Testis (tissue), 3 donors: ENCODE data around the gene PACSIN2. TPM values are rescaled to one million over a fixed set of nuclear protein-coding genes. Genes with fewer than 3 reads are reported as not detected.

ENCODE experiments used
- DNase-seq: peaks from one replicate; pipeline ENCODE4 v3.0.0-alpha.2; 2019
- H3K27ac ChIP-seq, 2 donors: fragments of 200-600 bp; sonication (generic); one replicate each; pipeline ENCODE4 v1.5.1; 2019
- H3K27me3 ChIP-seq: fragments of 200-600 bp; sonication (generic); one replicate; pipeline ENCODE4 v1.5.1; 2019
- H3K36me3 ChIP-seq: fragments of 200-600 bp; sonication (generic); one replicate; pipeline ENCODE4 v1.5.1; 2017; ENCODE audit warnings: low read depth; ENCODE audit errors: missing control alignments
- H3K4me1 ChIP-seq: fragments of 200-600 bp; sonication (generic); one replicate; pipeline ENCODE4 v1.5.1; 2019
- H3K4me3 ChIP-seq, 2 donors: fragments of 200-600 bp; sonication (generic); one replicate each; pipeline ENCODE4 v1.5.1; 2017 to 2019
- H3K9me3 ChIP-seq: fragments of 200-600 bp; sonication (generic); one replicate; pipeline ENCODE4 v1.5.1; 2017
- POLR2A ChIP-seq: fragments of 450-650 bp; IDR thresholded peaks from one replicate; pipeline ENCODE4 v1.6.1; 2017; ENCODE audit warnings: antibody characterized with exemption, mild to moderate bottlenecking, moderate library complexity
- WGBS, 2 donors: methylation state at CpG; one replicate each; pipeline ENCODE4 v1.1.5; 2018; 5-methylcytosine and 5-hydroxymethylcytosine counted together
- intact Hi-C: fragments of 100-400 bp; cut with DNase I; formaldehyde crosslinking; loops from one replicate; pipeline ENCODE4 v1.15.1; 2023; ENCODE audit warnings: low total_unique reads
- polyA plus RNA-seq: library from polyadenylated mRNA; stranded (reverse); fragments of 350-450 nt; fragmentation: Illumina TruSeq; extraction: RNeasy Lipid Tissue Mini Kit (QIAGEN cat#74804); gene quantifications from one replicate; pipeline ENCODE4 v1.2.3, GENCODE V29; 2014; ENCODE audit warnings: low read depth, low replicate concordance; ENCODE audit not compliant: insufficient read depth
- total RNA-seq, 2 donors: library from RNA; depleted of rRNA; stranded (reverse); fragments of >200 nt; gene quantifications; one replicate each; pipeline ENCODE4 v1.2.3, GENCODE V29; 2016
- TF ChIP-seq, protein P1 (sequence below), 3 experiments: fragments of 450-650 bp in 2 of 3; fragments of 200-600 bp in 1 of 3; sonication (generic) in 1 of 3; IDR thresholded peaks; one replicate each; pipeline ENCODE4 v1.5.1; 2016 to 2019; ENCODE audit warnings: antibody characterized with exemption in 3 of 3, mild to moderate bottlenecking in 2 of 3, moderate library complexity in 1 of 3

Gene PACSIN2
- total and polyA plus RNA-seq, 3 donors from 2014 or later = 43.5 to 45.6 (median 43.6) TPM

DNA sequence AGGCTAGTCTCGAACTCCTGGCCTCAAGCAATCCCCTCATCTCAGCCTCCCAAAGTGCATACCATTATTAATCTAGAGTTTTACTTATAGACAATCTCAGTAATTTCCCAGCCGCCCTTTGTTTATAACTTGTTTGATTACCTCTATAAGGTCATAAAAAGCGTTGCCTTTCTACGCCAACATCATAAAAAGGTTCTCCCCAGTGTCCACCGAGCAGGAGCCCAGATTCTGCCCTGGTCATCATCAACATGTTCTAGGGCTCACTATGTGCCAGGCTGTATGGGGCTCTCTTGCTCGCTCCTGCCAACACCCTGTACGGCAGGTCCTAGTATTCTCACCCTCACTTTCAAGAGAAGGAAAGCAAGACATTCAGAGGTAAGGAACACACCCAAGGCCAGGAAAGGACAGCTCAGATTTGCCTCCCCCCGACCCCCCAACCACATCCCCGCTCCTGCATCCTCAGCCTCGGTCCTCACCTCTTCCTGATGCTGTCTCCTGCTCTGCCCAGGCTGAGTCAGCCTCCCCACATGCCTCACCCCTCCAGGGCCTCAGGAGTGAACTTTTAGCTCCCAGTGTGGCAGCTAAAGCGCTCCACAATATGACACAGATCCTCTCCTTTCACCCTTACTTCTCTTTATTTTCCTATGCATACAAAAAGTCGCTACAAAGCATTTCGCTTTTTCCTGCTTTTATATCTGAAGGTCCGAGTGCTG lies 172.1 kb downstream of the PACSIN2 start:
- H3K4me1 ChIP-seq = peaks cover 3% of the 10 kb centered on the region
- intact Hi-C loops = no loop called here
- no peak for TF ChIP-seq POLR2A
- TF ChIP-seq, protein P1, sequence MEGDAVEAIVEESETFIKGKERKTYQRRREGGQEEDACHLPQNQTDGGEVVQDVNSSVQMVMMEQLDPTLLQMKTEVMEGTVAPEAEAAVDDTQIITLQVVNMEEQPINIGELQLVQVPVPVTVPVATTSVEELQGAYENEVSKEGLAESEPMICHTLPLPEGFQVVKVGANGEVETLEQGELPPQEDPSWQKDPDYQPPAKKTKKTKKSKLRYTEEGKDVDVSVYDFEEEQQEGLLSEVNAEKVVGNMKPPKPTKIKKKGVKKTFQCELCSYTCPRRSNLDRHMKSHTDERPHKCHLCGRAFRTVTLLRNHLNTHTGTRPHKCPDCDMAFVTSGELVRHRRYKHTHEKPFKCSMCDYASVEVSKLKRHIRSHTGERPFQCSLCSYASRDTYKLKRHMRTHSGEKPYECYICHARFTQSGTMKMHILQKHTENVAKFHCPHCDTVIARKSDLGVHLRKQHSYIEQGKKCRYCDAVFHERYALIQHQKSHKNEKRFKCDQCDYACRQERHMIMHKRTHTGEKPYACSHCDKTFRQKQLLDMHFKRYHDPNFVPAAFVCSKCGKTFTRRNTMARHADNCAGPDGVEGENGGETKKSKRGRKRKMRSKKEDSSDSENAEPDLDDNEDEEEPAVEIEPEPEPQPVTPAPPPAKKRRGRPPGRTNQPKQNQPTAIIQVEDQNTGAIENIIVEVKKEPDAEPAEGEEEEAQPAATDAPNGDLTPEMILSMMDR (IDR thresholded peaks at IDR 0.05) = no peak
- no peak for DNase-seq
- H3K27ac ChIP-seq = no peak overlapping the region
- no peaks in the 10 kb centered on the region for H3K27me3 ChIP-seq
- H3K4me3 ChIP-seq = no peak overlapping the region
- 90 to 95% methylated on average over 14 of the region's 14 CpGs for WGBS, 2 donors
- no peaks in the 10 kb centered on the region for H3K36me3 ChIP-seq
- no peaks in the 10 kb centered on the region for H3K9me3 ChIP-seq

- Histone ChIP-seq H3K27me3 (no peaks in the 10 kb centered on the region), H3K36me3 (no peaks in the 10 kb centered on the region), H3K4me1 (no peaks in the 10 kb centered on the region), H3K4me3 (no peak overlapping the region), H3K9me3 (no peaks in the 10 kb centered on the region), H3K27ac (no peak overlapping the region)
- WGBS, 2 donors = 56 to 63% methylated on average over 3 of the region's 3 CpGs
- intact Hi-C loops = no loop called here
- DNase-seq = no peak
- TF ChIP-seq, protein P1 (IDR thresholded peaks at IDR 0.05) = no peak
- TF ChIP-seq POLR2A = no peak
Observed at GRCh38 chr22:42841444-42841843, 173.5 kb downstream of the PACSIN2 start.

DNA sequence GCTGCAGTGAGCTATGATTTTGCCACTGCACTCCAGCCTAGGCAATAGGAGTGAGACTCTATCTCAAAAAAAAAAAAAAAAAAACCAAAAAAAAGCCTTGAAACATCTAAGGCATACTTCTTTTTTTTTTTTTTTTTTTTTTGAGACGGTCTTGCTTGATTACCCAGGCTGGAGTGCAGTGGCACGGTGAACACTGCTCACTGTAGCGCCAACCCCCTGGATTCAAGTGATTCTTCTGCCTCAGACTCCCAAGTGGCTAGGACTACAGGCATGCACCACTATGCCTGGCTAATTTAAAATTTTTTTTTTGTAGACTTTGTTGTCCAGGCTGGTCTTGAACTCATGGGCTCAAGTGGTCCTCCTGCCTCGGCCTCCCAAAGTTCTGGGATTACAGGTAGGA lies 177.4 kb downstream of the PACSIN2 start:
- TF ChIP-seq, protein P1 (IDR thresholded peaks at IDR 0.05) = no peak
- no peak for TF ChIP-seq POLR2A
- H3K9me3 ChIP-seq = no peaks in the 10 kb centered on the region
- intact Hi-C loops = no loop called here
- no peak overlapping the region for H3K4me3 ChIP-seq
- no peaks in the 10 kb centered on the region for H3K36me3 ChIP-seq
- H3K4me1 ChIP-seq = no peaks in the 10 kb centered on the region
- no peak overlapping the region for H3K27ac ChIP-seq
- 88 to 100% methylated on average over 4 of the region's 4 CpGs for WGBS, 2 donors
- peak; percentile 12 for DNase-seq
- H3K27me3 ChIP-seq = no peaks in the 10 kb centered on the region

DNA sequence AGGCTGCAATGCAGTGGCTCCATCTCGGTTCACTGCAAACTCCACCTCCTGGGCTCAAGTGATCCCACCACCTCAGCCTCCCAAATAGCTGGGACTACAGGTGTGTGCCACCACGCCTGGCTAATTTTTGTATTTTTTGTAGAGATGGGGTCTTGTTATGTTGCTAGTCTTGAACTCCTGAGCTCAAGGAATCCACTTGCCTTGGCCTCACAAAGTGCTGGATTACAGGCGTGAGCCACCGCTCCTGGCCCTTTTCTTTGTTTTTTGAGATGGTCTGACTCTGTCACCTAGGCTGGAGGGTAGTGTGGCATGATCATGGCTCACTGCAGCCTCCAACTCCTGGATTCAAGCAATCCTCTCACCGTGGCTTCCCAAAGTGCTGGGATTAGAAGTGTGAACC lies 178.9 kb downstream of the PACSIN2 start:
- WGBS, 2 donors = 96 to 97% methylated on average over 5 of the region's 5 CpGs
- H3K4me1 ChIP-seq = no peaks in the 10 kb centered on the region
- no peaks in the 10 kb centered on the region for H3K36me3 ChIP-seq
- H3K27ac ChIP-seq = no peak overlapping the region
- intact Hi-C loops = no loop called here
- no peak overlapping the region for H3K4me3 ChIP-seq
- no peaks in the 10 kb centered on the region for H3K9me3 ChIP-seq
- DNase-seq = peak; percentile 1
- TF ChIP-seq, protein P1 (IDR thresholded peaks at IDR 0.05) = no peak
- no peak for TF ChIP-seq POLR2A
- H3K27me3 ChIP-seq = no peaks in the 10 kb centered on the region
